Effector memory CD8-positive, alpha-beta T cell (primary cell): ENCODE results near the gene RAMP3.

ENCODE experiments used
- ATAC-seq: fragments of 150-1000 bp; cut with Tn5 transposase; replicated peaks from 2 replicates; pipeline ENCODE4 v1.10.0; 2021; ENCODE audit warnings: mild to moderate bottlenecking, moderate library complexity
- DNase-seq, 3 experiments: peaks; one replicate each; pipeline ENCODE4 v3.0.0; 2021
- H3K27ac Mint-ChIP-seq, 2 donors: one replicate each; pipeline ENCODE4 v1.8.0; 2022; ENCODE audit warnings: mild to moderate bottlenecking in 2 of 2, mixed read lengths in 2 of 2, moderate library complexity in 2 of 2
- H3K27me3 Mint-ChIP-seq, 2 donors: one replicate each; pipeline ENCODE4 v1.8.0; 2022; ENCODE audit warnings: mixed read lengths in 2 of 2
- H3K36me3 Mint-ChIP-seq: one replicate; pipeline ENCODE4 v1.8.0; 2022; ENCODE audit warnings: mild to moderate bottlenecking, moderate library complexity, mixed read lengths; ENCODE audit not compliant: insufficient read depth
- H3K4me1 Mint-ChIP-seq, 2 donors: one replicate each; pipeline ENCODE4 v1.8.0; 2022; ENCODE audit warnings: low read depth in 2 of 2, mixed read lengths in 2 of 2
- H3K4me3 Mint-ChIP-seq, 2 donors: one replicate each; pipeline ENCODE4 v1.8.0; 2022; ENCODE audit warnings: mild to moderate bottlenecking in 2 of 2, mixed read lengths in 2 of 2, moderate library complexity in 2 of 2
- H3K9me3 Mint-ChIP-seq, 2 donors: one replicate each; pipeline ENCODE4 v1.8.0; 2022; ENCODE audit warnings: mixed read lengths in 2 of 2

Gene RAMP3

DNA sequence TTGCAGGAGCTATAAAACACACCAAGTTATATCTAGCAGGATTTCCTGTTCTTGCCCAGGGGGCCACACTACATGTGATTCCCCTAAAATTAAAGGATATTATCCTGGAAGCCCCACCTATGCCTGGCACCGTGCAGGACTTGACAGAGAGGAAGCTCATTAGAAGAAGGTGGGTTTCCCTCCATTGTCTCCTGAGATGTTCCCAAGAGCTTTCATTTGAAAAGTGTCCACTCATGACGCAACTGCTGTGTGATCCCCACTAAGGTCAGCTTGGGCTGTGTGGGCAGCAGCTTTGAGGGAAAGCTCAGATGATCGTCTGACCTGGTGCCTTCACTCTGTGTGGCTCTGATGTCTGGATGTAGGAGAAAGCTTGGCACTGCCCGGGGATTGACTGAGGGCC, 53.5 kb downstream of the RAMP3 start:
- ATAC-seq (no peak), DNase-seq (no peak)
- H3K36me3 Mint-ChIP-seq: no peaks in the 10 kb centered on the region
- peaks cover 66 to 84% of the 10 kb centered on the region in 2 donors for H3K27me3 Mint-ChIP-seq
- H3K27ac Mint-ChIP-seq: no peak overlapping the region
- H3K9me3 Mint-ChIP-seq: no peaks in the 10 kb centered on the region
- no peaks in the 10 kb centered on the region for H3K4me1 Mint-ChIP-seq
- H3K4me3 Mint-ChIP-seq: no peak overlapping the region

DNA sequence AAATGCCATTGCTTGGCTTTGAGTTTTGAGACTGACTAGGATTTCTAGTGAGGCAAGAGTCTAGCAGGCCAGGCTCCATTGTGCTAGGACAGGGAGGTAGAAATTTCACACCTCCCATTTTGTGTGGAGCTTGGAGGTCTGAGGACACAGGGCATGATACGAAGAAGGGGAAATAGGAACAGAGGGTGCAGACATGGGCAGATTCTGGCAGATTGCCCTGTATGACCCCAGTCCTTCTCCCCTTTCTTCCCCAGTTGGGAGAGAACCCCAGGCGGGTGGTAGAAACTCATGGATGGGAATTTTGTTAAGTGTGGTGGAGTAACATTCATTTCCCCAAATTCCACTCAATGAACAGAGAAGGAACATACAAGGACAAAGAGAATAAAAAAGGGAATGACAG, 54.4 kb downstream of the RAMP3 start:
- no peak overlapping the region for H3K27ac Mint-ChIP-seq
- H3K4me1 Mint-ChIP-seq: no peaks in the 10 kb centered on the region
- peaks cover 3% of the 10 kb centered on the region for H3K36me3 Mint-ChIP-seq
- no peak overlapping the region for H3K4me3 Mint-ChIP-seq
- DNase-seq: no peak
- no peak for ATAC-seq
- H3K27me3 Mint-ChIP-seq: peaks cover 70 to 84% of the 10 kb centered on the region in 2 donors
- no peaks in the 10 kb centered on the region for H3K9me3 Mint-ChIP-seq

- Mint-ChIP-seq H3K4me3 (no peak overlapping the region), H3K27me3 (peaks cover 68 to 84% of the 10 kb centered on the region in 2 donors), H3K4me1 (no peaks in the 10 kb centered on the region), H3K36me3 (peaks cover 3% of the 10 kb centered on the region), H3K9me3 (no peaks in the 10 kb centered on the region), H3K27ac (no peak overlapping the region)
- DNase-seq: no peak
- ATAC-seq: no peak
These were observed 55.0 kb downstream of the RAMP3 start for GRCh38 chr7:45212606-45213005.

- Mint-ChIP-seq H3K27ac (no peak overlapping the region), H3K27me3 (peaks cover 65 to 92% of the 10 kb centered on the region in 2 donors), H3K4me1 (no peaks in the 10 kb centered on the region), H3K36me3 (peaks cover 3% of the 10 kb centered on the region), H3K9me3 (no peaks in the 10 kb centered on the region), H3K4me3 (no peak overlapping the region)
- no peak for DNase-seq
- no peak for ATAC-seq
These were observed 58.0 kb downstream of the RAMP3 start for GRCh38 chr7:45215601-45216062.

DNA sequence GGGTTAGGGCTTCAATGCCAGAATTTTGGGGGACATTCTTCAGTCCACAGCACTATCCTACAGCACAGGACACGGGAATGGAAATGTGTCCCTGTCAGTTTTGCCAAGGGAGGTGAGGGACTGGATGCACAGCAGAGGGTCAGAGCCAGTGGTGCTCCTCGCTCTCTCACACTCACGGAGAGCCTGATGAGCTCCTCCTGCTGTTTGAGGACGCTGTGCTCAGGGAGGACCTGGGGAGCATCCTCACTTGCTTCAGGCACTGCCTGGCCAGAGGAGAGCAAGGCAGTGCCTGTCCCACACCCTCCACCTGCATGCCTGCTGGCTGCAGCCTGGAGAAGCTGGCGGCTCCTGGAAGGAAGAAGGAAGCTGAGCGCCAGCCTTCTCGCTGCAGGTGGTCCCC, 58.6 kb downstream of the RAMP3 start:
- DNase-seq: no peak
- Mint-ChIP-seq H3K27ac (no peak overlapping the region), H3K4me3 (no peak overlapping the region), H3K4me1 (no peaks in the 10 kb centered on the region), H3K27me3 (peaks cover 63 to 88% of the 10 kb centered on the region in 2 donors), H3K9me3 (no peaks in the 10 kb centered on the region), H3K36me3 (peaks cover 3% of the 10 kb centered on the region)
- ATAC-seq: no peak

DNA sequence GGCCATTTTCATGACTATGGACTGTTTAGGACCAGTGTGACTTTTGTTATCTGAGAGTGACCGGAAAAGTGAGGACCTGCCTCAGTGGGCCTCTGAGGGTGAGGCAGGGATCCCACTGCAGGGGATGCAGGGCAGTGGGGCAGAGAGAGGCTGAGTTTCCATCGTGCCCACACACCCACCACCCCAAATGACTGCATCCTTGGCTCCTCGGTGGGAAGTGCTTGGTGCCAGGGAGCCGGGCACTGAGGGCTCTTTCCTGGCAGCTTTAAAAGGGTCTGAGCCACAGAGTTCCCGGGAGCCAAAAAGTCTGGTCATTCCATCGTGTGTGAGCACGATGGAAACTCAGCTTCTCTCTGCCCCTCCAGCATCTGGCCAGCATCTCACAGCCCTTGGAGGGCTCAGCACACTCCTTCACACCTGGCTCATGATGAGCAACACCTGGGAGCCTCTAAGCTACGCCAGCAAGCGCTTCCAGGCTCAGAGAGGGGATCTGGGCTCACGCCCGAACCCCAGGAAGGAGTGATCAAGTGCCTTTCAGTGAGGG, 59.1 kb downstream of the RAMP3 start:
- H3K4me3 Mint-ChIP-seq: no peak overlapping the region
- no peaks in the 10 kb centered on the region for H3K9me3 Mint-ChIP-seq
- peaks cover 59 to 88% of the 10 kb centered on the region in 2 donors for H3K27me3 Mint-ChIP-seq
- DNase-seq: no peak
- no peak overlapping the region for H3K27ac Mint-ChIP-seq
- peaks cover 3% of the 10 kb centered on the region for H3K36me3 Mint-ChIP-seq
- no peaks in the 10 kb centered on the region for H3K4me1 Mint-ChIP-seq
- no peak for ATAC-seq

DNA sequence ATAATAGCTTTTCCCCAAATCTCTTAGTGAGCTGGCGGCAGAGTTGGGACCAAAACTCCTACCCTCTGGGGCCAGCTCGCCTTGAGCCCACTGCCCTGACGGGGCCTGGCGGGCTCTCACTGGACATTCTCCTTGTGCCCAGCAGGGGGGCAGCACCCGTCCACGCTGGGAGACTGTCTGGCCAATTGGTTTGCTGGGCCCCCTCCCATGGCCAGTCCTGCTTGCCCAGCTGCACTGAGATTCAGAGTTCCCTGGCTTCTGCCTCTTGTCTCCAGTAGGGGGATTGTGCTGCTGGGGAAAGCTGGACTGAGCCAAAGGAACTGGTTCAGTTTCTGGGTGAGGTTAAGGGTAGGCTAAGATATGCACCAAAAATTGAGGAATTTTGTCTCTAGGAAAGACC, 59.8 kb downstream of the RAMP3 start:
- Mint-ChIP-seq H3K4me1 (no peaks in the 10 kb centered on the region), H3K27me3 (peaks cover 59 to 88% of the 10 kb centered on the region in 2 donors), H3K36me3 (peaks cover 3% of the 10 kb centered on the region), H3K27ac (no peak overlapping the region), H3K9me3 (no peaks in the 10 kb centered on the region), H3K4me3 (no peak overlapping the region)
- ATAC-seq (no peak), DNase-seq (no peak)

DNA sequence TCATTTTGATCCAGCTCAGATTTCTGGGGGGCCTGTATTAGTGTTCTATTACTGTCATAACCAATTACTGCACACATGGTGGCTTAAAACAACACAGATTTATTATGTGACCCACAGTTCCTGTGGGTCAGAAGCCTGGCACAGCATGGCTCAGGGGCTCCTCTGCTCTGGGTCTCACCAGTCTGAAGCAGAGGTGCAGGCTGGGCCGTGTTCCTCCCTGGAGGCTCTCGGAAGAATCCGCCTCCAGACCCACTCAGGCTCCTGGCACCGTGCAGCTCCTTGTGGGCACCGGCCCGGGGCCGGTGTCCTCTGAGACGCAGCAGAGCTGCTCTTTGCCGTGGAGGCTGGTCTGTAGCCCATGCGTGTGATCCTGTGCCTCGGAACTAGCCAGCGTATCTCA, 61.5 kb downstream of the RAMP3 start:
- H3K9me3 Mint-ChIP-seq: no peaks in the 10 kb centered on the region
- no peak overlapping the region for H3K27ac Mint-ChIP-seq
- H3K27me3 Mint-ChIP-seq: peaks cover 53 to 84% of the 10 kb centered on the region in 2 donors
- peaks cover 3% of the 10 kb centered on the region for H3K36me3 Mint-ChIP-seq
- H3K4me1 Mint-ChIP-seq: no peaks in the 10 kb centered on the region
- DNase-seq (no peak), ATAC-seq (no peak)
- no peak overlapping the region for H3K4me3 Mint-ChIP-seq

- ATAC-seq: no peak
These were observed 62.3 kb downstream of the RAMP3 start for GRCh38 chr7:45219801-45220435.

DNA sequence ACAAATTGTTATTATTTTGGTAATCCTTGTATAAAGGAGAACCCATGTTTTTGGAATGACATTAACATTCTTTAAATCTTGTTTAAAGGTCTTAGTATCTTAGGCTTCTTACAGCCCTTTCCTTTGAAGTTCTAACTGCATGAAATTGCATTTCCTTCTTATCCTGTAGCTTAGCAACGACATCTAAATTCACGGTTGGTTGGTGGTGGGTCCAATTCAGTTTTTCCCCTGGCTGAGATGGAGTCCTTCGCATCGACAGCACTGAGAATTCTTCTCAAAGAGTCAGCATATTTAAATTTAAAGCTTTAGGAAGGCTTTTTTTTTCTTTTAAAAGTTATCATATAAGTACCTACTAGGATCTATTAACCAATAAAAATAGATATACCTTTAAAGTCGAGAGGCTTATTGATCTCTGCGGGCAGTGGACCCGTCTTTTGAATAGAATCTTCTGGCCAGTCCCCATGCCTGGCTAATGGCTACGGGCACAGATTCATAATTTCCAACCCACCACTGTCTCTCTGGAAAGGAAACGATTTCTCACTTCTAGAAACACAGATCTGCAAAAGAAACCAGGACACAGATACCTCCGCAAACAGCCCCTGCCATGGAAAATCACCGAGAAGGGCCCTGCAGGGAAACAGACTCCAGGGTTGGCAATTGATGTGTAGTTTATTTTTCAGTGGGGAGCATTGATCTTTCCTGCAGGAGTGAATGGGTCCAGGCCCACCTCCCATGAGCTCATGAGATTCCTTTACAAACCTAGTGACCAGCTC, 63.4 kb downstream of the RAMP3 start:
- Mint-ChIP-seq H3K27ac (no peak overlapping the region), H3K27me3 (peaks cover 45 to 81% of the 10 kb centered on the region in 2 donors), H3K9me3 (no peaks in the 10 kb centered on the region), H3K36me3 (peaks cover 3% of the 10 kb centered on the region), H3K4me1 (no peaks in the 10 kb centered on the region), H3K4me3 (no peak overlapping the region)
- no peak for ATAC-seq
- DNase-seq: no peak

More at GRCh38 chr7:45219801-45220435, 62.3 kb downstream of the RAMP3 start:
- Mint-ChIP-seq H3K27ac (no peak overlapping the region), H3K4me3 (no peak overlapping the region), H3K27me3 (peaks cover 47 to 81% of the 10 kb centered on the region in 2 donors), H3K36me3 (peaks cover 3% of the 10 kb centered on the region), H3K9me3 (no peaks in the 10 kb centered on the region), H3K4me1 (no peaks in the 10 kb centered on the region)
- DNase-seq: no peak

DNA sequence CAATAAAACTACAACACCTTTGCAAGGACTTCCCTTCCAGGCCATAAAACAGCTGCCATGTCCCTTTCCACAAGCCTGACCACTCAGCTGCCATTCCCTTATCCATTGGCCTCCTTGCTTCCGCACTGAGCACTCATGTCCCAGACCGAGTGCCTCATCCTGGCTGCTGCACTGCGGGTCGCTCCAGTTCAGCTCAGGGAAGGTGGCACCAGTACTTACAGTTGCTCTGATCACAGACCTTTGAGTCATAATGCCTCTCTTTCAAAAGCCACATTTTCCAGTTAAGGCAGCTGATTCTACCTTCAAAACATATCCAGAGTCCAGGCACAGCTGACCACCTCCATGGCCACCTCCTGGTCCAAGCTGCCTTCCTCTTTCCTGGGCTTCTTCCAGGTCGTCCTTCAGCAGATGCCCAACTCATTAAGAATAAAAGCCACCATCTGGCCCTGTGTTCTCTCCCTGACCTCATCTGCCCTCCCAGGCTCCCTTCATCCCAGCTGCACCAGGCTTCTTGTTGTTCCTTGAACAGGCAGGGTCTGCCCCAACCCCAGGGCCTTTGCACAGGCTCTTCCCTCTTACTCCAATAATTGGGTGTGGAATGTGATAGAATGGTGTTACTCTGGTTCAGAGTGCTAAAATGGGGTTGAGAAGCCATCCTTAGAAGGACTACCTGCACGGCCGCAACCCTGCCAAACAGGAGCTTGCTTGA, 64.5 kb downstream of the RAMP3 start:
- H3K36me3 Mint-ChIP-seq: no peaks in the 10 kb centered on the region
- no peak for ATAC-seq
- no peak for DNase-seq
- no peaks in the 10 kb centered on the region for H3K4me1 Mint-ChIP-seq
- no peaks in the 10 kb centered on the region for H3K9me3 Mint-ChIP-seq
- no peak overlapping the region for H3K4me3 Mint-ChIP-seq
- H3K27ac Mint-ChIP-seq: no peak overlapping the region
- H3K27me3 Mint-ChIP-seq: peaks cover 46 to 84% of the 10 kb centered on the region in 2 donors

DNA sequence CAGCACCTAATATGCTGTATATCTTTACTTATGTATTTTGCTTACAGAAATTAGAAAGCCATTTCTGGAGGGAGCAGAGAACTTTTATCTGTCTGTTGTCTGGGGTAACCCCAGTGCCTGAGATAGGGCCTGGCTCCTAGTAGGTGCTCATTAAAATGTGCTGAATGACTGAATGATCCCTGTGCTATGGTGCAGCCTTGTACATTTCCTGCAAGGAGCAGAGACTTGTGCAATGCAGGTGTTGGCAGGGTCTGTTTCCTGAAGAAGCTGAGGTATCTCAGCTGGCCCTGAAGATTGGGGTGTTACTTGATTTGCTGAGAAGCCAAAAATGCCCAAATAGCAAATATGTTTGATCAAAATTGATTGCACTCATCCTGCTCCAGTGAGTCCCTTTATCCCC, 65.5 kb downstream of the RAMP3 start:
- H3K9me3 Mint-ChIP-seq: no peaks in the 10 kb centered on the region
- ATAC-seq (no peak), DNase-seq (no peak)
- no peaks in the 10 kb centered on the region for H3K36me3 Mint-ChIP-seq
- H3K27me3 Mint-ChIP-seq: peaks cover 45 to 84% of the 10 kb centered on the region in 2 donors
- no peak overlapping the region for H3K27ac Mint-ChIP-seq
- no peaks in the 10 kb centered on the region for H3K4me1 Mint-ChIP-seq
- H3K4me3 Mint-ChIP-seq: no peak overlapping the region

GRCh38 chr7:45223728-45224630, 66.4 kb downstream of the RAMP3 start:
- Mint-ChIP-seq H3K4me1 (no peaks in the 10 kb centered on the region), H3K27me3 (peaks cover 54 to 84% of the 10 kb centered on the region in 2 donors), H3K9me3 (no peaks in the 10 kb centered on the region), H3K36me3 (no peaks in the 10 kb centered on the region), H3K27ac (no peak overlapping the region), H3K4me3 (no peak overlapping the region)
- DNase-seq (no peak), ATAC-seq (no peak)
